SK-N-MC (cell line): ENCODE measurements around the gene APOBR.

Source experiments
- DNase-seq: peaks from one replicate; pipeline ENCODE4 v3.0.0-alpha.2; 2011; ENCODE audit warnings: low read depth, low spot score
- H3K27ac ChIP-seq: fragments of 200-600 bp; sonication (generic); 2 replicates; pipeline ENCODE4 v1.5.1; 2016; ENCODE audit warnings: mixed run types
- H3K36me3 ChIP-seq: fragments of 200-600 bp; sonication (generic); 2 replicates; pipeline ENCODE4 v1.6.1; 2017; ENCODE audit warnings: antibody characterized with exemption, low read length, mixed read lengths; ENCODE audit not compliant: insufficient read depth
- H3K4me3 ChIP-seq: fragments of 200-600 bp; sonication (generic); 2 replicates; pipeline ENCODE4 v1.5.1; 2016
- H3K9ac ChIP-seq: fragments of 200-600 bp; sonication (generic); 2 replicates; pipeline ENCODE4 v1.8.0; 2017; ENCODE audit warnings: mixed run types, mixed read lengths; ENCODE audit not compliant: insufficient read length
- H3K9me3 ChIP-seq: fragments of 200-600 bp; sonication (generic); 2 replicates; pipeline ENCODE4 v1.6.1; 2017; ENCODE audit warnings: low read depth, mild to moderate bottlenecking, antibody characterized with exemption, low read length, moderate library complexity, mixed read lengths
- EZH2 ChIP-seq: fragments of 200-600 bp; sonication (generic); IDR thresholded peaks from one replicate; pipeline ENCODE4 v1.6.1; 2017; ENCODE audit warnings: antibody characterized with exemption
- FOXP2 ChIP-seq: optimal IDR thresholded peaks from 2 replicates; pipeline ENCODE3; 2011; ENCODE audit warnings: mild to moderate bottlenecking, moderate library complexity; ENCODE audit not compliant: insufficient read depth; ENCODE audit errors: extremely low read length, control extremely low read depth
- POLR2AphosphoS5 ChIP-seq: IDR thresholded peaks from 2 replicates; pipeline ENCODE4 v1.6.1; 2012; ENCODE audit warnings: mild to moderate bottlenecking, low read depth, low read length, borderline replicate concordance

APOBR gene

GRCh38 chr16:28532940-28533647 lies 38.7 kb downstream of the APOBR start:
- Histone ChIP-seq H3K9me3 (no peaks in the 10 kb centered on the region), H3K4me3 (no peak overlapping the region), H3K9ac (no peak overlapping the region), H3K36me3 (no peaks in the 10 kb centered on the region), H3K27ac (no peak overlapping the region)
- no peak for TF ChIP-seq POLR2AphosphoS5
- no peak for TF ChIP-seq FOXP2
- no peak for TF ChIP-seq EZH2
- DNase-seq, result no peak

GRCh38 chr16:28534542-28535373 lies 40.3 kb downstream of the APOBR start:
- H3K4me3 ChIP-seq, result no peak overlapping the region
- H3K27ac ChIP-seq, result no peak overlapping the region
- no peak for DNase-seq
- H3K9ac ChIP-seq, result no peak overlapping the region
- TF ChIP-seq POLR2AphosphoS5, result no peak
- no peaks in the 10 kb centered on the region for H3K9me3 ChIP-seq
- H3K36me3 ChIP-seq, result no peaks in the 10 kb centered on the region

GRCh38 chr16:28537076-28537475 lies 42.6 kb downstream of the APOBR start:
- no peak for DNase-seq
- Histone ChIP-seq H3K27ac (no peak overlapping the region), H3K9me3 (no peaks in the 10 kb centered on the region), H3K9ac (no peak overlapping the region), H3K4me3 (no peak overlapping the region), H3K36me3 (no peaks in the 10 kb centered on the region)
- TF ChIP-seq FOXP2 (no peak), EZH2 (no peak), POLR2AphosphoS5 (no peak)

- H3K36me3 ChIP-seq, result no peaks in the 10 kb centered on the region
- no peak for DNase-seq
- no peak overlapping the region for H3K27ac ChIP-seq
- no peak overlapping the region for H3K4me3 ChIP-seq
- no peak for TF ChIP-seq EZH2
- no peak for TF ChIP-seq FOXP2
- no peak for TF ChIP-seq POLR2AphosphoS5
- H3K9ac ChIP-seq, result no peak overlapping the region
- no peaks in the 10 kb centered on the region for H3K9me3 ChIP-seq
Measured at GRCh38 chr16:28537964-28538732, 43.7 kb downstream of the APOBR start.

GRCh38 chr16:28538733-28539596 lies 44.5 kb downstream of the APOBR start, which contains the start of gene NUPR1:
Gene NUPR1, minus strand, starts transcription at chr16:28538974. Its CDS starts 67 bp downstream, at chr16:28538907.
- H3K27ac ChIP-seq, result no peak within 1 kb of the TSS
- TF ChIP-seq EZH2 (no peak), POLR2AphosphoS5 (no peak), FOXP2 (no peak)
- no peak within 1 kb of the TSS for H3K9ac ChIP-seq
- no peaks in the 10 kb centered on the region for H3K9me3 ChIP-seq
- H3K4me3 ChIP-seq, result no peak within 1 kb of the TSS
- DNase-seq, result no peak
- no peaks in the 10 kb centered on the region for H3K36me3 ChIP-seq

- no peak overlapping the region for H3K27ac ChIP-seq
Measured at GRCh38 chr16:28540346-28540745, 45.9 kb downstream of the APOBR start.

GRCh38 chr16:28542646-28543045 lies 48.2 kb downstream of the APOBR start:
- no peak overlapping the region for H3K27ac ChIP-seq

More at GRCh38 chr16:28540346-28540745, 45.9 kb downstream of the APOBR start:
- Histone ChIP-seq H3K36me3 (no peaks in the 10 kb centered on the region), H3K9me3 (no peaks in the 10 kb centered on the region), H3K4me3 (no peak overlapping the region), H3K9ac (no peak overlapping the region)
- DNase-seq, result no peak
- TF ChIP-seq FOXP2, result no peak

More at GRCh38 chr16:28542646-28543045, 48.2 kb downstream of the APOBR start:
- Histone ChIP-seq H3K9me3 (no peaks in the 10 kb centered on the region), H3K36me3 (no peaks in the 10 kb centered on the region), H3K4me3 (no peak overlapping the region), H3K9ac (no peak overlapping the region)
- DNase-seq, result no peak
- TF ChIP-seq FOXP2, result no peak
- TF ChIP-seq POLR2AphosphoS5, result no peak
- no peak for TF ChIP-seq EZH2
